MM.1S (cell line): ENCODE measurements around the gene SUFU.

ENCODE experiments used
- EZH2 ChIP-seq: fragments of 300-600 bp; sonication (generic); optimal IDR thresholded peaks from 2 replicates; pipeline ENCODE3; 2017; ENCODE audit warnings: low read depth, mild to moderate bottlenecking, antibody characterized with exemption, low read length, mixed read lengths
- EZH2phosphoT487 ChIP-seq: fragments of 300-600 bp; sonication (generic); IDR thresholded peaks from 2 replicates; pipeline ENCODE4 v1.6.1; 2018; ENCODE audit warnings: antibody characterized with exemption, low read length
- TF ChIP-seq, protein P1 (sequence below): fragments of 300-600 bp; sonication (generic); IDR thresholded peaks from 2 replicates; pipeline ENCODE4 v1.5.1; 2016; ENCODE audit warnings: antibody characterized with exemption, low read length, mixed read lengths

DNA sequence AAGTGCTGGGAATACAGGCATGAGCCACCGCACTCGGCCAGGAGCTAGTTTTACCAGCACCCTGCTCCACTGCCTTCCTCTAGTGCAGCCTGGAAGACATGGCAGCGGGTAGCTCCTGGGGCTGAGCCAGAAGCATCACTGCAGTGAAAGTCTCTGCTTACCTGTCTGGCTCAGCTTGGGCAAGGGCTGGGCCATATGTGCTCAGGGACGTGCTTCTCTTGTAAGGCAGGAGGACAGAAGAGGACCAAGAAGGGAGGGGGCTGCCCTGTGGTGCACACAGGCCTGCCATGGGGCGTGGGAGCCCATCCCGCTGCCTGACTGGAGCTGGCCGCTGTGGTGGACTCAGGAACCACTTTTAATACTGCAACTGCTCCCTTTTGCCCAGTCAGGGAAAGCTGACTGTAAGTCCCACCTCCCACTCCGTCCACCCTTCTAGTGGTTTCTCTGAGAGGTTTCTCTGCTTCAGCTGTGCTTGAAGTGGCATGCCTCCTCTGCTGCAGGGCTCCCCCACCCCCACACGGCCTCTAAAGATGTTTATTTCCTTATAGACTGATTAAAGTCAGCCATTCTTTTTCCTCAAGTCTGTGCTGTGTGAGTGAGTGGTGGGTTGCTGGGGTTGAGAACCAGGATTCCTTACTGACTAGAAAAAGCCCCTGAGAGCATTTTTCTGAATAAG is 27.2 kb upstream of the SUFU start:
- TF ChIP-seq, protein P1, sequence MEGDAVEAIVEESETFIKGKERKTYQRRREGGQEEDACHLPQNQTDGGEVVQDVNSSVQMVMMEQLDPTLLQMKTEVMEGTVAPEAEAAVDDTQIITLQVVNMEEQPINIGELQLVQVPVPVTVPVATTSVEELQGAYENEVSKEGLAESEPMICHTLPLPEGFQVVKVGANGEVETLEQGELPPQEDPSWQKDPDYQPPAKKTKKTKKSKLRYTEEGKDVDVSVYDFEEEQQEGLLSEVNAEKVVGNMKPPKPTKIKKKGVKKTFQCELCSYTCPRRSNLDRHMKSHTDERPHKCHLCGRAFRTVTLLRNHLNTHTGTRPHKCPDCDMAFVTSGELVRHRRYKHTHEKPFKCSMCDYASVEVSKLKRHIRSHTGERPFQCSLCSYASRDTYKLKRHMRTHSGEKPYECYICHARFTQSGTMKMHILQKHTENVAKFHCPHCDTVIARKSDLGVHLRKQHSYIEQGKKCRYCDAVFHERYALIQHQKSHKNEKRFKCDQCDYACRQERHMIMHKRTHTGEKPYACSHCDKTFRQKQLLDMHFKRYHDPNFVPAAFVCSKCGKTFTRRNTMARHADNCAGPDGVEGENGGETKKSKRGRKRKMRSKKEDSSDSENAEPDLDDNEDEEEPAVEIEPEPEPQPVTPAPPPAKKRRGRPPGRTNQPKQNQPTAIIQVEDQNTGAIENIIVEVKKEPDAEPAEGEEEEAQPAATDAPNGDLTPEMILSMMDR, result no peak
- no peak for TF ChIP-seq EZH2
- TF ChIP-seq EZH2phosphoT487, result no peak
